H1 (cell line): ENCODE data around the gene SYP. TPM values are rescaled to one million over a fixed set of nuclear protein-coding genes. Genes with fewer than 3 reads are reported as not detected.

ENCODE experiments used
- CTCF ChIA-PET: fragments of 300-600 bp; sonication (Branson Sonifier 250); formaldehyde crosslinking; loops from one replicate; lab custom pipeline; 2021; ENCODE audit not compliant: partially characterized antibody; lab: Charles Lee
- POLR2A ChIA-PET: fragments of 300-600 bp; sonication (Branson Sonifier 250); formaldehyde crosslinking; loops from one replicate; lab custom pipeline; 2021; ENCODE audit warnings: inconsistent platforms; ENCODE audit not compliant: partially characterized antibody; lab: Charles Lee
- DNase-seq, 2 experiments: peaks; one replicate each; pipeline versions ENCODE4 v3.0.0 to v3.0.0-alpha.2; 2010 to 2022; ENCODE audit warnings: low spot score in 2 of 2, low read depth in 1 of 2, mixed read lengths in 1 of 2
- FAIRE-seq: peaks from 2 replicates; lab custom pipeline; 2011; peaks lifted over from hg19 to GRCh38; lab: Jason Lieb, UNC
- H2AFZ ChIP-seq: 2 replicates; pipeline ENCODE4 v1.8.1; 2012; ENCODE audit warnings: low read length, inconsistent platforms
- H2AK5ac ChIP-seq: 2 replicates; pipeline ENCODE4 v1.6.1; 2013; ENCODE audit warnings: low read depth, low read length
- H2BK120ac ChIP-seq: replicated peaks from 2 replicates; pipeline ENCODE3; 2013; ENCODE audit warnings: low read depth, low read length, inconsistent platforms
- H2BK12ac ChIP-seq: 2 replicates; pipeline ENCODE4 v1.6.1; 2013; ENCODE audit warnings: low read depth, low read length
- H2BK15ac ChIP-seq: 2 replicates; pipeline ENCODE4 v1.6.1; 2013; ENCODE audit warnings: low read length
- H2BK20ac ChIP-seq: 2 replicates; pipeline ENCODE4 v1.6.1; 2013; ENCODE audit warnings: low read length
- H2BK5ac ChIP-seq: 2 replicates; pipeline ENCODE4 v1.6.1; 2013; ENCODE audit warnings: low read depth, low read length
- H3K14ac ChIP-seq: 2 replicates; pipeline ENCODE4 v1.6.1; 2013; ENCODE audit warnings: inconsistent platforms; ENCODE audit not compliant: insufficient read length
- H3K18ac ChIP-seq: 2 replicates; pipeline ENCODE4 v1.6.1; 2013; ENCODE audit warnings: low read length; ENCODE audit errors: extremely low read depth
- H3K23ac ChIP-seq: 2 replicates; pipeline ENCODE4 v1.6.1; 2013; ENCODE audit warnings: inconsistent platforms; ENCODE audit not compliant: insufficient read length
- H3K23me2 ChIP-seq: 2 replicates; pipeline ENCODE4 v1.6.1; 2013; ENCODE audit warnings: low read depth, low read length
- H3K27ac ChIP-seq: 2 replicates; pipeline ENCODE4 v1.6.1; 2011; ENCODE audit warnings: low read depth, low read length, inconsistent platforms
- H3K27me3 ChIP-seq, 4 experiments: replicated peaks in 1 of 4; 1 replicate in 1 of 4; 2 replicates in 3 of 4; pipeline versions ENCODE4 v1.6.1 to v1.8.1; 2011 to 2013; ENCODE audit warnings: low read length in 3 of 4, mild to moderate bottlenecking in 3 of 4, inconsistent platforms in 2 of 4, mixed read lengths in 2 of 4, moderate library complexity in 1 of 4; ENCODE audit not compliant: control insufficient read depth in 3 of 4, insufficient read depth in 3 of 4; ENCODE audit errors: extremely low read depth in 1 of 4
- H3K36me3 ChIP-seq, 4 experiments: 2 replicates each; pipeline versions ENCODE4 v1.6.1 to v1.8.1; 2011 to 2013; ENCODE audit warnings: mild to moderate bottlenecking in 4 of 4, low read length in 3 of 4, moderate library complexity in 2 of 4, control low read depth in 1 of 4, inconsistent platforms in 1 of 4; ENCODE audit not compliant: insufficient read depth in 4 of 4, control insufficient read depth in 2 of 4
- H3K4ac ChIP-seq: replicated peaks from 2 replicates; pipeline ENCODE3; 2013; ENCODE audit warnings: low read length, low read depth, mixed read lengths, inconsistent platforms; ENCODE audit not compliant: insufficient read length
- H3K4me1 ChIP-seq, 4 experiments: replicated peaks in 1 of 4; 1 replicate in 1 of 4; 2 replicates in 3 of 4; pipeline versions ENCODE4 v1.6.1 to v1.8.1; 2011 to 2013; ENCODE audit warnings: low read length in 3 of 4, inconsistent platforms in 2 of 4, mixed read lengths in 1 of 4; ENCODE audit not compliant: insufficient read depth in 4 of 4, control insufficient read depth in 3 of 4
- H3K4me2 ChIP-seq, 2 experiments: 2 replicates each; pipeline versions ENCODE4 v1.6.1 to v1.8.1; 2011 to 2013; ENCODE audit warnings: low read depth in 2 of 2, low read length in 2 of 2, control low read depth in 1 of 2, inconsistent platforms in 1 of 2, mild to moderate bottlenecking in 1 of 2; ENCODE audit not compliant: insufficient read depth in 1 of 2
- H3K4me3 ChIP-seq, 4 experiments: fragments of 200-600, 300-600 bp in 1 of 4; sonication (generic), shearing (Covaris generic), sonication (Bioruptor Twin) in 1 of 4; 2 replicates each; pipeline versions ENCODE4 v1.5.1 to v1.8.1; 2011 to 2016; ENCODE audit warnings: low read length in 4 of 4, low read depth in 3 of 4, control low read depth in 2 of 4, inconsistent platforms in 2 of 4, mild to moderate bottlenecking in 2 of 4, mixed read lengths in 1 of 4, moderate library complexity in 1 of 4; ENCODE audit not compliant: insufficient read depth in 2 of 4; ENCODE audit errors: extremely low read depth in 1 of 4
- H3K56ac ChIP-seq: replicated peaks from 2 replicates; pipeline ENCODE3; 2013; ENCODE audit warnings: low read depth, mild to moderate bottlenecking, mixed read lengths, low read length, inconsistent platforms; ENCODE audit not compliant: insufficient read length
- H3K79me1 ChIP-seq: 2 replicates; pipeline ENCODE4 v1.6.1; 2013; ENCODE audit warnings: low read depth, low read length, control low read depth
- H3K79me2 ChIP-seq, 2 experiments: 2 replicates each; pipeline versions ENCODE4 v1.6.1 to v1.8.1; 2012 to 2013; ENCODE audit warnings: low read length in 2 of 2, mild to moderate bottlenecking in 2 of 2, inconsistent platforms in 1 of 2; ENCODE audit not compliant: insufficient read depth in 2 of 2, control insufficient read depth in 1 of 2
- H3K9ac ChIP-seq, 4 experiments: replicated peaks in 1 of 4; 1 replicate in 1 of 4; 2 replicates in 3 of 4; pipeline versions ENCODE4 v1.6.1 to v1.8.1; 2011 to 2013; ENCODE audit warnings: low read depth in 3 of 4, low read length in 3 of 4, control low read depth in 2 of 4, mild to moderate bottlenecking in 2 of 4, moderate library complexity in 2 of 4, inconsistent platforms in 1 of 4; ENCODE audit errors: extremely low read depth in 1 of 4
- H3K9me3 ChIP-seq, 2 experiments: 2 replicates each; pipeline versions ENCODE4 v1.6.1 to v1.8.1; 2012 to 2013; ENCODE audit warnings: mild to moderate bottlenecking in 2 of 2, moderate library complexity in 2 of 2, control low read depth in 1 of 2, inconsistent platforms in 1 of 2, low read depth in 1 of 2, low read length in 1 of 2, mixed read lengths in 1 of 2; ENCODE audit not compliant: insufficient read depth in 2 of 2
- H4K20me1 ChIP-seq, 2 experiments: replicated peaks in 1 of 2; 2 replicates each; pipeline versions ENCODE3 to v1.8.1; 2011 to 2013; ENCODE audit warnings: inconsistent platforms in 2 of 2, low read length in 2 of 2, mild to moderate bottlenecking in 1 of 2; ENCODE audit not compliant: insufficient read depth in 2 of 2, control insufficient read depth in 1 of 2
- H4K5ac ChIP-seq: 2 replicates; pipeline ENCODE4 v1.6.1; 2013; ENCODE audit warnings: low read length, low read depth, mixed read lengths, inconsistent platforms; ENCODE audit not compliant: insufficient read length
- H4K8ac ChIP-seq: 2 replicates; pipeline ENCODE4 v1.8.0; 2013; ENCODE audit warnings: mild to moderate bottlenecking, moderate library complexity, low read length, inconsistent platforms; ENCODE audit not compliant: insufficient read depth; ENCODE audit errors: extremely low read depth
- H4K91ac ChIP-seq: replicated peaks from 2 replicates; pipeline ENCODE3; 2013; ENCODE audit warnings: low read length, mixed read lengths, inconsistent platforms; ENCODE audit not compliant: insufficient read length
- CTCF ChIP-seq, 3 experiments: IDR thresholded peaks; 1 replicate in 2 of 3; 2 replicates in 1 of 3; pipeline versions ENCODE4 v1.5.1 to v1.6.1; 2011; ENCODE audit warnings: low read length in 3 of 3, mild to moderate bottlenecking in 3 of 3, inconsistent platforms in 2 of 3, low read depth in 1 of 3, moderate library complexity in 1 of 3; ENCODE audit not compliant: insufficient read depth in 1 of 3; ENCODE audit errors: control extremely low read depth in 1 of 3
- GTF2F1 ChIP-seq: IDR thresholded peaks from 2 replicates; pipeline ENCODE4 v1.6.1; 2012; ENCODE audit warnings: low read depth, low read length, improper control_type of control experiment, borderline replicate concordance
- JUND ChIP-seq: IDR thresholded peaks from 2 replicates; pipeline ENCODE4 v1.6.1; 2011; ENCODE audit warnings: mild to moderate bottlenecking, improper control_type of control experiment, low read length
- KDM4A ChIP-seq: IDR thresholded peaks from one replicate; pipeline ENCODE4 v1.7.1; 2012; ENCODE audit warnings: low read depth, mild to moderate bottlenecking, moderate library complexity, low read length, inconsistent platforms; ENCODE audit not compliant: severe bottlenecking
- KDM5A ChIP-seq: fragments of 200-600 bp; IDR thresholded peaks from 2 replicates; pipeline ENCODE4 v1.7.1; 2012; ENCODE audit warnings: mild to moderate bottlenecking, low read length, inconsistent platforms, mixed read lengths
- MAFK ChIP-seq: IDR thresholded peaks from 2 replicates; pipeline ENCODE4 v1.6.1; 2012; ENCODE audit warnings: low read depth, mild to moderate bottlenecking, improper control_type of control experiment, low read length
- SIN3A ChIP-seq, 2 experiments: IDR thresholded peaks in 1 of 2; conservative IDR thresholded peaks in 1 of 2; 2 replicates each; pipeline ENCODE4 v1.6.1; 2011 to 2012; ENCODE audit warnings: low read length in 2 of 2, improper control_type of control experiment in 1 of 2, low read depth in 1 of 2, mild to moderate bottlenecking in 1 of 2
- TBP ChIP-seq: IDR thresholded peaks from 2 replicates; pipeline ENCODE4 v1.6.1; 2011; ENCODE audit warnings: low read depth, low read length, improper control_type of control experiment
- YY1 ChIP-seq: IDR thresholded peaks from 2 replicates; pipeline ENCODE4 v1.6.1; 2011; ENCODE audit warnings: low read depth, mild to moderate bottlenecking, low read length
- WGBS, 2 experiments: shearing (Covaris generic) in 1 of 2; methylation state at CpG; one replicate each; pipeline versions ENCODE4 v1.1.6 to v1.1.7; 2013 to 2015; ENCODE audit warnings: low lambda C conversion rate in 2 of 2, mixed read lengths in 2 of 2, inconsistent platforms in 1 of 2, low coverage in 1 of 2, missing lambda C conversion rate in 1 of 2; ENCODE audit not compliant: insufficient replicate concordance in 2 of 2, insufficient coverage in 1 of 2, insufficient read length in 1 of 2; ENCODE audit errors: extremely low coverage in 1 of 2, missing lambda C conversion rate in 1 of 2; 5-methylcytosine and 5-hydroxymethylcytosine counted together
- polyA plus RNA-seq, 7 experiments: library from polyadenylated mRNA; depleted of rRNA in 3 of 7; stranded (reverse) in 5 of 7; unstranded in 2 of 7; fragments of >200 nt in 5 of 7; fragments of 200-250 nt in 2 of 7; gene quantifications; 1 replicate in 5 of 7; 2 replicates in 1 of 7; 4 replicates in 1 of 7; pipeline versions ENCODE4 v1.2.1 to v1.2.3, GENCODE V29; 2011 to 2013; ENCODE audit warnings: missing spikeins in 2 of 7, mixed read lengths in 2 of 7
- total RNA-seq: library from RNA; stranded (reverse); fragmentation: NEBNext Ultra II Directional; extraction: Animal tissue kit (Norgen Biotek cat#: 25700); gene quantifications from 2 replicates; pipeline ENCODE4 v1.2.1, GENCODE V29; 2021
- TF ChIP-seq, protein P1 (sequence below): IDR thresholded peaks from 2 replicates; pipeline ENCODE4 v1.6.1; 2011; ENCODE audit warnings: low read depth, mild to moderate bottlenecking, low read length; ENCODE audit not compliant: insufficient read depth

Gene SYP
- total and polyA plus RNA-seq, 2 of the 8 experiments (the other 6 are each of a cell fraction or from before 2014, with no cell fraction given) = 4.3 to 10.8 TPM

DNA sequence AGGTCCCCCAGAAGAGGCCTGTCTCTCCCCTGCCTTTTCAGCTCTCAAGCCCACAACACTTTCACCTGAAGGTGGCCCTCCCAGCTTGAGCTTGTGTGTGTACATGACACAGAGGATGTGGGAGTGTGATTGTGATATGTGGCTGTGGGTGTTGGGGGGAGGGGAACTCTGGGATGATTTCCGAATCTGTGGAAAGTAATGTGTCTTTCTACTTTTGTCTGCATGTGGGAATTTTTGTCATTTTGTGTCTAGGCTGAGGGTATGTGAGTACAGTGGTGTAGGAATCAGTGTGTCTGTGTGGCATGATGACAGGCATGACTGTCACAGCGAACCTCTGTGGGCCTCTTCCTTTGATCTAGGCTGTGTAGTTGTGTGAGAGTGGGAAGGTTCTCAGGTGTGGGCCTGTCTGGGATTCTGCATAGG lies 6.4 kb downstream of the SYP start:
- H3K27me3 ChIP-seq = no peaks in the 10 kb centered on the region
- H3K4me2 ChIP-seq = no peak overlapping the region
- no peaks in the 10 kb centered on the region for H3K36me3 ChIP-seq
- 80% methylated on average over 1 of the region's 2 CpGs; no CpG with 5 or more reads in 1 of the 2 experiments for WGBS, 2 experiments
- H4K20me1 ChIP-seq = no peaks in the 10 kb centered on the region
- no peak overlapping the region for H2AK5ac ChIP-seq
- H2BK120ac ChIP-seq = no peak overlapping the region
- no peak overlapping the region for H3K4ac ChIP-seq
- no peak overlapping the region for H3K4me3 ChIP-seq
- H3K27ac ChIP-seq = no peak overlapping the region
- no peaks in the 10 kb centered on the region for H3K79me1 ChIP-seq
- H3K23ac ChIP-seq = no peak overlapping the region
- DNase-seq (no peak), FAIRE-seq (no peak)
- no peaks in the 10 kb centered on the region for H3K9me3 ChIP-seq
- no peak overlapping the region for H4K5ac ChIP-seq
- no peaks in the 10 kb centered on the region for H3K23me2 ChIP-seq
- H3K56ac ChIP-seq = no peak overlapping the region
- POLR2A ChIA-PET = no interaction called here
- TF ChIP-seq CTCF (IDR thresholded peaks at IDR 0.05; ENCODE audit: control extremely low read depth in 1 of 3, insufficient read depth in 1 of 3, low read depth in 1 of 3, low read length in 3 of 3) (no peak), YY1 (no peak), KDM5A (no peak), MAFK (no peak), KDM4A (no peak), JUND (no peak), TBP (no peak), SIN3A (conservative IDR thresholded peaks at IDR 0.05 in 1 of 2, IDR thresholded peaks at IDR 0.05 in 1 of 2; ENCODE audit: low read depth in 1 of 2, low read length in 2 of 2) (no peak), GTF2F1 (no peak)
- TF ChIP-seq, protein P1, sequence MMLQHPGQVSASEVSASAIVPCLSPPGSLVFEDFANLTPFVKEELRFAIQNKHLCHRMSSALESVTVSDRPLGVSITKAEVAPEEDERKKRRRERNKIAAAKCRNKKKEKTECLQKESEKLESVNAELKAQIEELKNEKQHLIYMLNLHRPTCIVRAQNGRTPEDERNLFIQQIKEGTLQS = no peak
- H3K14ac ChIP-seq = no peak overlapping the region
- no peak overlapping the region for H2BK15ac ChIP-seq
- no peak overlapping the region for H2AFZ ChIP-seq
- no peak overlapping the region for H3K9ac ChIP-seq
- H3K79me2 ChIP-seq = no peaks in the 10 kb centered on the region
- no peak overlapping the region for H4K91ac ChIP-seq
- H3K18ac ChIP-seq = no peak overlapping the region
- CTCF ChIA-PET = interaction anchor here (0.7 to 2.5 kb wide), 12 partner anchors 15 to 146 kb away, joined by 3 to 22 read pairs (median 7); partner anchors contain the start of gene CCDC22
- H2BK5ac ChIP-seq = no peak overlapping the region
- H2BK20ac ChIP-seq = no peak overlapping the region
- H4K8ac ChIP-seq = no peak overlapping the region
- no peak overlapping the region for H2BK12ac ChIP-seq
- peaks cover 0 to 4% (median 0%) of the 10 kb centered on the region in 4 experiments; a peak in 2 of 7 replicates for H3K4me1 ChIP-seq
